CD4-positive, alpha-beta T cell treated with Interleukin-17A for 1 hour (primary cell): ENCODE measurements around the gene CCDC187.
A peak's percentile ranks its signal among the peaks of the same experiment; 100 is the strongest.
"Not testable (repeated sequence)": the region's sequence is repeated elsewhere in the genome, so short reads cannot be mapped to it uniquely, and the experiment has no call there.

Experiments
- DNase-seq: peaks from one replicate; pipeline ENCODE4 v3.0.0-alpha.2; 2020

Gene CCDC187

DNA sequence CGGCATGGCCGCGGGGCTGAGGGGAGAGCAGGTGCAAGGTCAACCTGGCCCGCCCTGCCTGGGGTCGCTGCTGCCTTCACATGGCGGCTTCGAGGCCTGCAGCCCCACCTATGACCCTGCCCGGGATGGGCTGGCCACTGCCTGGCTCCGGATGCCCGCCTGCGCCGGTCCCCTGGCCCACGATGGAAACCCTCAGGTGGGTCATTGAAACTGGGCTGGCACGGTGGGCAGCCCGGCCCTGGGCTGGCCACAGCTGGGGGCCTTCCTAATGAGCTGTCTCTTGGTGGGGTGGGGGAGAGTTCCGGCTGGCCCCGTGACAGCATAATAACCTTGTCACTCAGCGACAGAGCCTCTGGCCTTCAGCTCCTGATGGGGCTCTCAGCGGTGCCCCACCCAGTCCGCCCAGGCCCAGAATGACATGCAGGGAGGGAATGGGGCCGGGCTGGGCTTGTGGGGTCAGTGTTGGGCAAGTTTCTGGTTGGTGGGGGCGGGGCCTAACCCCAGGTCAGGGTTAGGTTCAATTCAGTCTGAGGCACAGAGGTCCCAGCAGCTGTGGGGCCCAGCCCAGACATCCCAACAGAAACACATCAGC lies at the start of gene CCDC187:
CCDC187 (minus strand) TSS at position 270 of the 592 bp plus-strand sequence; CDS start at position 6, 264 bp downstream.
- DNase-seq, result no peak

DNA sequence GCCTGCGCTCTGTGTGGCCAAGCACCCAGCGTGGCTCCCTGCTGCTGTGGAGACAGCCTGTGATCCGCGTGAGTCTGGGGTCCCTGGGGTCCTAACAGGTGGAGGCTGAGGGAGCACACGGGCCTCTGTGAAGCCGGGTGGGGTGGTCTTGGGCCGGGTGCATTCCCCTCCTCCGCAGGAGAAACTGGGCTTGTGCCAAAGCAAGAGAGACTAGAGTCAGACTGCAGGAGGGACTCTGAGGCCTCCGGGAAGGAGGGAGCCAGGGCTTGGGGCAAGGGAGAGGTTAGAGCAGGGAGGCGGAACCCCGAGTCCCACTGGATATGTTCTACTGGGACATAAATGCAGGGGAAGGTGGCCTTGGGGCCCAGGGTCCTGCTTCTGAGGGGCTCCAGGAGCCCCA lies 49.2 kb upstream of the CCDC187 start:
- no peak for DNase-seq

DNA sequence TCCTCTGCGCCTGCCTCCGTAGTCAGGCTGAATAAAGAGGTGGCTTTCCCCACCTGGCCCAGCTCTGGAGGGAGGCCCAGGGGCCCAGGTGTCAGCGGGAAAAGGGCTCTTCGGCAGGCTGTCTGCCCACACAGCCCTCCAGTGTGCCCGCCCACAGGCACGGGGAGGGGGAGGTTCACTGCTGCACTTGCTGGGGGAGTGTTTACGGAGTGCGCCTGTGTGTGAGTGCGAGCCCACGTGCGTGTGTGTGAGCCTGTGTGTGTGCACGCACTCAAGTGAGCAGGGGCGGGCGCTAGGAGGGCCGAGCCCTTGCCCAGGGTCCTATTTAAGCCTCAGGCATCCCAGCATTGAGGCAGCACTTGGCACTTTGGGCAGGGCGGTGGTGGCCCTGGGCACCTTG lies 48.8 kb upstream of the CCDC187 start:
- no peak for DNase-seq

DNA sequence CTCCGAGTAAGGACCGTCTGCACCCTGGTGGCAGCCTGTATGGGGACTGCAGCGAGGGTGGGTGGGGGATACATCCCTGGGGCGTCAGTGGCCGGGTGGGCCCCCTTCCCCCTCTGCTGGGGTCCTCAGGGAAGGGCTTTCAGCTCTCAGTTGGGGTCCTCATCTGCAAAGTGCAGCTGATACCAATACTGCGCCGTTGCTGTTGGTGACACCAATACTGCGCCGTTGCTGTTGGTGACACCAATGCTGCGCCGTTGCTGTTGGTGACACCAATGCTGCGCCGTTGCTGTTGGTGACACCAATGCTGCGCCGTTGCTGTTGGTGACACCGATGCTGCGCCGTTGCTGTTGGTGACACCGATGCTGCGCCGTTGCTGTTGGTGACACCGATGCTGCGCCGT lies 48.0 kb upstream of the CCDC187 start:
- DNase-seq, result not testable (repeated sequence)

DNA sequence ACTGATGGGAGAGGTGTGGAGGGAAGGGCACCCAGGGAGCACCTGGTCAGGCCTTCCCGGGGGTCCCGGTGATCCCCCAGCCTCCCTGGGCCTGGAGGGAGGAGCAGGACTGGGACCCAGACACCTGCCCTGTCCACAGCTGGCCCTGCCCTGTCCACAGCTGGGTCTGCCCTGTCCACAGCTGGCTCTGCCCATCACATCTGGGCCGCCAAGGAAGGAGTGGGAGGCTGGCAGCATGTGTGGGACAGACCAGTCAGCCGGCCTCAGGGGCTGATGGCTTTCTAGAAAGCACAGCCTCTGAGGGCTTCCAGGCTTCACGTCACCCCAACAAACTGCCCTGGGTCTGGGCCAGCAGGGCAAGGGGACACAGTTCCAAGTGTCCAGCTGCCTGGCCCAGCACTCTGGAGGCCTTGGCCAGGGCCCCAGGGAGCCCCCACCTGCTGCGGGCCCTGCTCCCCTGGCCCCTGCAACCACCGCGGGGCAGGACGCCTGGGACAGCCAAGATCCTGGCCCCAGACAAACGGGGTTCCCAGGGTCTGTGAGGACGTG lies 47.4 kb upstream of the CCDC187 start:
- DNase-seq, result no peak

DNA sequence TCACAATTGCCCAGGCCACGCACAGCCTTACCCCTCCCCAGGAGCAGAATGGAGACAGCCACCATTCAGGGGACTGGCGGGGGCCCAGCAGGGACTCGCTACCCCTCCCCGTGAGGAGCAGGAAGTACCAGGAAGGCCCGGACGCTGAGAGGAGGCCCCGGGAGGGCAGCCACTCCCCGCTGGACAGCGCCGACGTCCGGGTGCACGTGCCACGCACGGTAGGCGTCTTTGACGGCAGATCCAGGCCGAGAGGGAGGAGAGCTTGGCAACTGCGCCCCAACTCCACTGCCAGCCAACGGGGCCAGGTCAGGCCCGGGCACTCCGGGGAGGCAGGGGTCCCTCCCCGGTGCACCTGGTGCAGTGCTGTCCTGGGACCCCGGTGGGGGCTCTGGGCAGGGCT lies 45.7 kb upstream of the CCDC187 start:
- no peak for DNase-seq

DNA sequence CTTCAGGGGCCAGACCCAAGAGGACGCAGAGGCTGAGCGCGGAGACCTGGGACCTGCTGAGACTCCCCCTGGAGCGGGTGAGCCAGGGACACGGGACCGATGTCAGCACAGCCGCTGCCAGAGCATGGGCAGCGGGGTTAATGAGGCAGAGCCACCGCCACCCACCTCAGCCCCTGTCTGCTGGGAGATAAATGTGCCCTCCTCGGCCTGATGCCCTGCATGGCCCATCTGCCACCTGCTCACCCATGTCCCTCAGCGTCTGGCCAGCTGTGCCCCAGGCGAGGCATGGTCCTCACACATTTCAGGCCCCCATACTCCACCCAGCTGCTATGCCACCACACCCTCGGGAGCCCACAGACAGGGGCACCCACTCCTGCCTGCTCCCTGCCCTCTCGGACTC lies 44.8 kb upstream of the CCDC187 start:
- no peak for DNase-seq

DNA sequence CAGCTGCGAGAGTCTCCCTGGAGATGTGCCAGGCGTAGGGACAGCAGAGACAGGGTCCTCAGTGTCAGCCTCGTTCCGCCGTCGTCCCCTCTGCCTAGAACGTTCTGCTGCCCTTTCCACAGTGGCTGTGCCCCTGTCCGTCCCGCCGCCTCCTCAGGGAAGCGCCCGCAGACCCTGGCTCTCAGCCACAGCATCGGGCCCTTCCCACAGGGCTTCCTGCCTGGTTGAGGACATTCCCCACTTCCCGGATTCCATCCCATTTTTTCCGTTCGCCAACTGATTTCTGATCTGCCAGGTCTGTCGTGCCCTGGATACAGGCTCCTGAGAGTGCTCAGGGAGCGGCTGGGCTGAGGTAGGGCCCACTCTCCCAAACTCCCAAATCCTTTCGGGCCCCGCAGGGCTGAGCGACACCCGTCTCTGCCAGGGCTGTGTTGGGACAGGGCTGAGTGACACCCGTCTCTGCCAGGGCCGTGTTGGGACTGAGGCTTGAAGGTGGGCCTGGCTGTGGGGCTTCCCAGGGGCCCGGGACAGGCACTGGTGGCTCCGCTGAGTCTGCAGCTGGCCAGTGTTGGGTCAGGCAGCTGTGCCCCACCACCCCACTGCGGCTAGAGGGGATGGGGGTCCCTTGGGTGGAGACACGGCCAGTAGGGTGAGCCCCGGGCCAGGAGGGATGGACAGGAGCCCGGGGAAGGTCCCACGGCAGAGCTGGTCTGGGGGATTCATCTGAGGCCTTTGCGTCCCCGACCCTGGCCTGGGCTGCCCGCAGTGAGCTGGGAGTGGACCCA lies 43.8 kb upstream of the CCDC187 start:
- no peak for DNase-seq

DNA sequence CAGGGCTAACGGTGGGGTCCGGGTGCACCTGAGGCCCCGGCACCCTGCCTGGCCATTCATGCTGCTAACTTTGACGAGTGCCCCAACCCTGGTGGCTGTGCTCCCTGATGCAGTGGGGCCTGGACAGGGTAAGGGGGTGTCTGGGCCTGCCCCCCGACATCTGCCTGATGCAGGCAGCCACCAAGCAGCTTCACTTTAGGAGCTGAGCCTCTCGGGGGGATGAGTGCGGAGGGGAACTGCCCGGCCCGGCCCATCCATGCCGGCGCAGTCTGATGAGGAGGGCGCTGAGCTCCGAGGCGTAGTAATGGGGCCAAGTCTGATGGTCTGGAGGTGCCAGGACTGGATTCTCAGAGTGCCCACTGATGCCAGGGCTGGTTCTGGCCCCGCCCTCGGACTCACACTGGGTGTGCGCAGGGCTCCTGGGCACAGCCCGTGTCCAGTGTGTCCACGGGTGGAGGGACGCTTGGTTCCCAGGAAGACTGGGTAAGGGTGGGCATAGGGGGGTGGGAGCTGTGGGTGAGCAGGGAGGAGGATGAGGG lies 43.1 kb upstream of the CCDC187 start:
- no peak for DNase-seq

DNA sequence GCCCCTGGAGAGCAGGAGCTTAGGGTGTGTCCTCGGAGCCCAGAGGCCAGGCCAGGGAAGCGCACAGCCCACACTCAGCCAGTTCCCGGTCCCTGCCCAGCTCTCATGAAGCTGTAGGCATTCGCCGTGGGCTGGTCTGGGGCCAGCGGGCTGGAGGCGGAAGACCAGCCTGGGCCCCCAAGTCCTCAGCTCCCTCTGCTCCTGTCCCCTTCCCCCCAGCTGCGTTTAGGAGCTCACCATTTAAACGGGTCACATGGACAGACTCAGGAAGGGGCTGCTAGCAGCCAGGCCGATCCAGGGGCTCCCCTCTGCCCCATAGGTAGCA lies 42.2 kb upstream of the CCDC187 start:
- no peak for DNase-seq

DNA sequence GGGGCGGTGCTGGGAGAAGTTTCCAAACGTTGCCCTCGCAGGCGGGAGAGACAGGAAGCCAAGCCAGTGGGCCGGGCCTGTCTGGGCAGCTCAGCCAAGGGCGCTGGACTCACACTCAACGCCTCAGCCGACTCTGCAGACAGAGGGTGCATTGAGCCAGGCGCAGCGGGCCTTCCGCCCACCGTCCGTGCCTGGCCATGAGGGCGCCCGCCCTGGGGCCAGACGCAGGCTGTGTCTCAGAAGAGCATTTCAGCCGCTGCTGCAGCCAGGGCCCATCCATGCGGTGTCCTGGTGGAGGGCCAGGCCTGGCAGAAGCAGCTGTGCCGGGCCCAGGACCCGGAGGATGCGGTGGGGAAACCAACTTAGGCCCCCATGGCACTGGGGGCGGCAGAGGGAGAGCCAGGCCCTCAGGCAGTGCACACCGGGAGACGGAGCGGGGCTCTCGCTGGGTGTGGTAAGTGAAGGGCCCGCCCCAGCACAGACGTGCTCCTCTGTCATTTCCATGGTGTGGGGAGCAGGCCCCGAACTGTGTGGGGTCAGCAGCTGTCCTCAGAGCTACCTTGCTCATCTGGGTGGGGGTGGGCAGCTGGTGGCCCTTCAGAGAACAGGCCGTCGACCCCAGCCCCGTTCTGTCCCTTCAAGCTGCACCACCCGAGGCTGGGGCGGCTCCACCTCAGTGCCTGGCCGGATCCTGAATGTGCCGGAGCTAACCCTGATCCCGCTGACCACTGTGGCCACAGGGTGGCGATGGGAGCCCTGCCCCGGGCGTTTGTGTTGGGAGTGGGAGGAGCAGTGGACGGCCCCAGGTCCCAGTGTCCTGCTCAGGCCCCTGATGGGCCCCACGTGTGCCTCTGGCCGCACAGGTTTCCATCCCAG lies 41.6 kb upstream of the CCDC187 start:
- no peak for DNase-seq

DNA sequence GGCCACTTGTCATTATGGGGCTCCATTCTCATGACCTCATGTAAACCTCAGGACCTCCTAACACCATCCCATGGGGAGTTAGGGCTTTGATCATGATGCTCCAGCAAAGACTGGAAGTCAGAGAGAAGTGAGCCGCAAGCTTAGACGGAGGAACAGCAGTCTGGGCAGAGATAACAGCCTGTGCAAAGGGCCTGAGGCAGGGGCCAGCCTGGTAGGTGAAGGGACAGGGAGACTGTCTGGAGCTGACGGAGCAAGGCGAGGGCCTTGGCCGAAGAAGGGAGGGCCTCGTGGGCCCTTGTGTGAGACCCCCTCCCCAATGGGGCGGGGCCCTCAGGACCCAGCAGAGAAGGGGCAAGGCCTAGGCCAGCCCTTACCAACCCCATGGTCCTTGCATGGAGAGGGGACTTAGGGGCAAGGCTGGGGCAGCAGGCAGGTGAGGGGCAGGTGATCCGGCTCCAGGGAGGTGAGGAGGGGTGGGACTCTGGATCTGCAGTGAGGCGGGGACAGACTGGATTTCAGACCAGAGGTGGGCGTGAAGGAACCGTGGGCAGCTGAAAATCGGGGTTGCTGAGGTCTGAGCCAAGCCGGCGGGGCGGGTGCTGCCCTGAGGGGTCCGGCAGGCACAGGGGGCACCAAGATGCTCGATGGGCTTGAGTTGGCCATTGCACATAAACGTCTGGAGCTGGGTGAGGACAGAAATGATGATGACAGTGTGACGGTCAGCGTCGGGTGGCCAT lies 40.8 kb upstream of the CCDC187 start:
- no peak for DNase-seq

DNA sequence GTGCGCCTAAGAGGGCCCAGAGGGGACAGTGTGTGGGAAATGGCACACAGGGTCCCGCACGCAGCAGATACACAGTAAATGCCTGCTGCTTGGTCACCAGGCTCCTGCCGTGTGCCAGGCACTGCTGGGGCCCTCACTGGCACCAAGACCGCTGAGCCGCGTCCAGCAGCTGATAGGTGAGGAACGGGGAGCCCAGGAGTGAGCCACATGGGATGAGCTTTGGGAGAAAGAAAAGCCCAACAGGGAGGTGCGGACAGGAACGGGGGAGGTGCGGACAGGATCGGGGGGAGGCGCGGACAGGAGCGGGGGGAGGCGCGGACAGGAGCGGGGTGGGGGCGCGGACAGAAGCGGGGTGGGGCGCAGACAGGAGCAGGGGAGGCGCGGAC lies 40.0 kb upstream of the CCDC187 start:
- DNase-seq, result no peak

DNA sequence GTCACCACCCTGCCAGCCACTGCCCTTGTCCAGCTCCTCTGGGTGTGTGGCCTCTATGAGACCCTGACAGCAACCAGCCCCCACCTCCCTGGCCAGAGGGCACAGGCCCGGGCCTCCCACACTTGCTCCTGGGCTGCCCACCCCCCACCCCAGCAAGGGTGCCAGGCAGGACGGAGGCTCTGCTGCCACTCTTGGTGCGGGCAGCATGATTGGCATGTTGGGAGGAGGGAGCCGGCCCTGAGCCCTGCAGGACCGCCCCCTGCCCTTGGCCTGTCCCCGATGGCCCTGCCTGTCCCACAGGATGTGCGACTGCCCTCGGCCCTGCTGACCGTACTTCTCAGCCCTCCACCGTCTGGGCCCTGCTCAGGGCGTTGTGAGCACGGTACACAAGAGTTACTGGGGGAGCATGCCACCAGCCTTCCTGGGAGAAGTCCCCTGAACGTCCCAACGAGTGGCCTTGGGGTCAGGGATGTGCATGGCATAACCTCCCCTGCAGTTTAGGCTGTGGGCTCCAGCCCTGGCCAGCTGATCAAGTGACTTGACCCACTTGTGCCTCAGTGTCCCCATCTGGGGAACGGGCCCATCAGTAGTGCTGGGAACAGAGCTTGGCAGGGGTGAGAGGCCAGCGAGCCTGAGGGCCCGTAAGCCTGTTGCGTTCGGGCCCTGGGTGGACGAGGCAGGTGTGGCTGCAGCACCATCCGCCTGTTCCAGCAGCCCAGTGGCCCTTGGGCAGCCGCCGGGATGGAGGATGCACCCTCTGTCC lies 39.4 kb upstream of the CCDC187 start:
- DNase-seq, result no peak

DNA sequence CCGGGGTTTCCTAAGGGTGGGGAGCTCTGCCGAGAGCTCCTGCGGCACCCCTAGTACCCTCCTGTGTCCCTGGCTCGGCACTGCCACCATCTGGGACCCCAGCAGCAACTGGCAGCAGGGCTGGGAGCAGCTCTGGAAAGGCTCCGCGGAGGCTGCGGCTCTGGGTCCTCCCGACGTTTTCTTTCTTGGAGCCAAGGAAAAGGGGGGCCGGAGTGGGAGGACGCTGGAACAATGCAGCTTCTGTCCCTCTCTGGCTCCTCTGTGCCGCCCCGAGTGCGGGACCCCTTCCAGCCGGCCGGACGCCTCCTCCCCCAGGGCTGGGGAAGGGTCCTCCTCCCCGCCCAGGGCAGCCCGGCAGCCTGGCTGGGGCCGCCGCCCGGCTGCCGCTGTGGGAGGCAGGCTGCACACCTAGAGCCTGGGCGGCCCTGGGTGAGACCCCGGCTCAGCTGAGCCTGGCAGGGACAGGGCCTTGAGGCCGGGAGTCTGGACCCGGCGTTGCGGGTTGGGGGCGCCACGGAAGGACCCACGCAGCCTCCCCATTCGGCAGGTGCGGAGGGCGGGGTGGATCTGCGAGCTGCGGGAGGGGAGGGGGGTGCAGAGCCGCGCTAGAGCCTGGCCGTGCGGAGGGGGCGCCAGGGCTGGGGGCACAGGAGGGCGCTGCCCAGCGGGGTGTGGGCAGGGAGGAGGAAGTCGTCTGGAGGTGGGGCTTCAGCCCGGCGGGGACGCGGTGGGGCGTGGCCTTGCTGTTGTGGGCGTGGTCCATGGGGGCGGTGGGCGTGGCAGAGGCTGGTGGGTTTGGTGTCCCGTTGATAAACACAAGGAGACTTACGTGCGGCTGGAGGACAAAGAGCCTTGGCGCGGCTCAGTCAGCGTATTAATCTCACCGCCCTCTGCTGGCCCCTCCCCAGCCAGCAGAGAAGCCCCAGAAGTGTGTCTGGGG lies 38.6 kb upstream of the CCDC187 start:
- DNase-seq, result peak; percentile 72

DNA sequence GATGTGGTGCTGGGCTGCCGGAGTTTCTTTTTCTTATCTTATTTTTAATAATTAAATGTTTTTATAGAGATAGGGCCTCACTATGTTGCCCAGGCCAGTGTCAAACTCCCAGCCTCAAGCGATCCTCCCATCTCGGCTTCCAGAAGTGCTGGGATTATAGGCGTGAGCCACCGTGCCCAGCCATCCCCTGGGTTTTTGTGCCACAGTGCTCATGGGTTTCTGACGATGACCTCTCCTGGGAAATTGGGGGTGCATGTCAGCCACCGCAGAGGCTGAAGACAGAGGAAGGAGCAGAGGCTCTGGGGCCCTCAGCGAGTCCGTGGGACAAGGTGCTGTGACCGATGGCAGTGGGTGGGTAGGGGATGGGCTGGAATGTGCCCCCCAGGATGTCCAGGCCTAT lies 37.9 kb upstream of the CCDC187 start:
- DNase-seq, result no peak

DNA sequence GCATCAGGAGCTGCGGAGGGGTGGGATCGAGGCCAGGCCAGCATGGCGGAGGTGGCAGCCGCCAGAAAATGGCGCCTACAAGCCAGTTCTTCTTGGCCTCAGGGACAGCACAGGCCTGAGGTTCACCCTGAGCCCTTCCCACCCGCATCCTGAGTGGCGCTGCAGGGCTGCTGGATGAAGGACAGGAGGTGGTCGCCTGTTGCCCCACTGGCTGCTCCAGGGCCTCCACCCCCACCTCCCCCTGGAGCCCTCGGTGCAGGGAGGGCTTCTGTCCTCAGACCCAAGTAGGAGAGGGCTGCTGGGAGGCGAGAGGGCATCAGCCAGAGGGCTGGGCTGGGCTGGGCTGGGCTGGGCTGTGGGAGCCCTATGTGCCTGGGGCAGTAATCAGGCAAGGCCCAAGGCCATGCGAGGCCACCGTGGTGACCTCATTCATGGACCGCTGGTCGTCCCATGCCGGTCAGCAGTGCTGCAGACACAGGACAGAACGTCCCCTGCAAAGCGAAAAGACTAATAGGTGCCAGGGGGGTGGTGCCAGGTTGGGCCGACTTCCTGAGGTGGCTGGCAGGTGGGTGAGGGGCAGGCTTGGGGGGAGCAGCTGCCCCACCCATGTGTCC lies 37.3 kb upstream of the CCDC187 start:
- no peak for DNase-seq

DNA sequence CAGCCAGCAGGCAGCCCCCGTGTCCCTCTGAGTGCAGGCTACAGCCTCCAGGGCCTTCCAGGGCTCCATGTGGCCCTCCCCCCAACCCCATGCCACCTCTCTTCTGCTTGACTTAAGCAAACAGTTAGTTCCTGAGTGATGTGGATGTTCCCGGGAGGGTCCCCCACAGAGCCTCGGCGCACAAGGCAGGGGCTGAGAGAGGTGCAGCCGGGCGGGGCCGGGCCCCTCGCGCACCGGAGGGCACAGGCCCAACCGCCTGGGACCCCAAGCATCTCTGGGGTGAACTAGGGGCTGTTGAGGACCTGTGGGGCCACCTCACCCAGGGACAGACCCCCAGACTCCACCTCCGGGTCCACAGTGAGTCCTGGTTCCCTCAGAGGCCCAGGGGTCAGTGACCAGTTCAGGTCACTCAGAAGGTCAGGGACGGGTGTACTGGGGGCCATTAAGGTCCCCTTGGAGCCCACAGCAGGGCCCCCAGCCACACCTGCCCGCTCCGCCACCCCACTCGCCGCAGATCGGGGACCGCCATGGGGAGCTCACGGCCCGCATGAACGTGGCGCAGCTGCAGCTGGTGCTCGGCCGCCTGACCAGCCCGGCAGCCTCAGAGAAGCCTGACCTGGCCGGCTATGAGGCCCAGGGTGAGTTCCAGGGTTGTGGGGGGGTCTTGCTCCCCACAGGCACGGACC lies 36.6 kb upstream of the CCDC187 start:
- no peak for DNase-seq

DNA sequence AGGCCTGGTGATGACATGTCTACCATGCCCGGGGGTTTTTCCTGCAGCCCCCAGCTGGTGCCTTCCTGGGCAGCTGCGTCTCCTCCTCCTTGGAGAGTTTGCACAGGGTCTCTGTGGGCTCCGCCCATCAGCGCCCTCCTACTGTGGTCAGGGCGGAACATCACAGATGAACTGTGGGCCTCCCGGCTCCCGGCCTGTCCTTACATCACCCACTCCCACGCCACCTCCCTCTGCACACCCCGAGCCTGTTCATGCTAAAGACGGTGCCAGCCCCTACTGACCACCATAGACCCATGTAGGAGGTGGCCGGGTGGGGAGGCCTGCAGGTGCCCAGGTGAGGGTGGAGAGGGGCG lies 36.0 kb upstream of the CCDC187 start:
- DNase-seq, result no peak
